ENCODE measurements around the gene PLCD3.

Gene PLCD3

GRCh38 chr17:45172541-45173286, 40.4 kb upstream of the PLCD3 start:
- Histone ChIP-seq H3K27ac (ENCODE audit: low read depth, low read length) (no peak overlapping the region), H3K27me3 (ENCODE audit: low read length) (no peaks in the 10 kb centered on the region), H3F3A (ENCODE audit: insufficient read depth) (no peaks in the 10 kb centered on the region), H3K9me3 (ENCODE audit: insufficient read depth, low read length) (no peaks in the 10 kb centered on the region), H3K9me2 (replicated peaks; ENCODE audit: insufficient read depth, low read length) (no peaks in the 10 kb centered on the region), H4K20me1 (ENCODE audit: low read depth, low read length) (no peaks in the 10 kb centered on the region), H3K36me3 (ENCODE audit: low read length) (no peaks in the 10 kb centered on the region), H3K4me3 (ENCODE audit: insufficient read depth, low read length, poor library complexity, severe bottlenecking) (no peak overlapping the region), H3K4me2 (ENCODE audit: low read depth, low read length, poor library complexity, severe bottlenecking) (peak overlapping the region; percentile 43), H3K9ac (ENCODE audit: low read length) (peak overlapping the region; percentile 22; the same call in 1 of the 2 replicates), H3K79me2 (ENCODE audit: insufficient read depth, low read length) (no peaks in the 10 kb centered on the region), H2AFZ (ENCODE audit: low read depth, low read length, severe bottlenecking) (peak overlapping the region; percentile 76)
- TF ChIP-seq CTCF (IDR thresholded peaks at IDR 0.05; ENCODE audit: insufficient read depth, low read length, poor library complexity, severe bottlenecking) (no peak), EZH2phosphoT487 (conservative IDR thresholded peaks at IDR 0.05; ENCODE audit: low read length) (no peak)

- Histone ChIP-seq H3K9me3 (ENCODE audit: insufficient read depth, low read length) (no peaks in the 10 kb centered on the region), H3K79me2 (ENCODE audit: insufficient read depth, low read length) (no peaks in the 10 kb centered on the region), H3K36me3 (ENCODE audit: low read length) (no peaks in the 10 kb centered on the region), H4K20me1 (ENCODE audit: low read depth, low read length) (no peaks in the 10 kb centered on the region), H3K4me2 (ENCODE audit: low read depth, low read length, poor library complexity, severe bottlenecking) (peak overlapping the region; percentile 43), H3K27ac (ENCODE audit: low read depth, low read length) (no peak overlapping the region), H3K27me3 (ENCODE audit: low read length) (no peaks in the 10 kb centered on the region), H3F3A (ENCODE audit: insufficient read depth) (no peaks in the 10 kb centered on the region), H2AFZ (ENCODE audit: low read depth, low read length, severe bottlenecking) (no peak overlapping the region), H3K4me3 (ENCODE audit: insufficient read depth, low read length, poor library complexity, severe bottlenecking) (no peak overlapping the region), H3K9ac (ENCODE audit: low read length) (no peak overlapping the region), H3K9me2 (replicated peaks; ENCODE audit: insufficient read depth, low read length) (no peaks in the 10 kb centered on the region)
- no peak for TF ChIP-seq EZH2phosphoT487 (conservative IDR thresholded peaks at IDR 0.05; ENCODE audit: low read length)
- no peak for TF ChIP-seq CTCF (IDR thresholded peaks at IDR 0.05; ENCODE audit: insufficient read depth, low read length, poor library complexity, severe bottlenecking)
These were observed 39.9 kb upstream of the PLCD3 start for GRCh38 chr17:45172232-45172540.

GRCh38 chr17:45171338-45172231, 39.3 kb upstream of the PLCD3 start:
- no peak for TF ChIP-seq EZH2phosphoT487 (conservative IDR thresholded peaks at IDR 0.05; ENCODE audit: low read length)
- TF ChIP-seq CTCF (IDR thresholded peaks at IDR 0.05; ENCODE audit: insufficient read depth, low read length, poor library complexity, severe bottlenecking): no peak
- H3F3A ChIP-seq (ENCODE audit: insufficient read depth): no peaks in the 10 kb centered on the region
- no peak overlapping the region for H2AFZ ChIP-seq (ENCODE audit: low read depth, low read length, severe bottlenecking)
- H3K79me2 ChIP-seq (ENCODE audit: insufficient read depth, low read length): no peaks in the 10 kb centered on the region
- no peaks in the 10 kb centered on the region for H3K9me3 ChIP-seq (ENCODE audit: insufficient read depth, low read length)
- no peak overlapping the region for H3K9ac ChIP-seq (ENCODE audit: low read length)
- no peak overlapping the region for H3K27ac ChIP-seq (ENCODE audit: low read depth, low read length)
- H4K20me1 ChIP-seq (ENCODE audit: low read depth, low read length): no peaks in the 10 kb centered on the region
- no peaks in the 10 kb centered on the region for H3K27me3 ChIP-seq (ENCODE audit: low read length)
- no peak overlapping the region for H3K4me2 ChIP-seq (ENCODE audit: low read depth, low read length, poor library complexity, severe bottlenecking)
- H3K4me3 ChIP-seq (ENCODE audit: insufficient read depth, low read length, poor library complexity, severe bottlenecking): no peak overlapping the region
- no peaks in the 10 kb centered on the region for H3K9me2 ChIP-seq (replicated peaks; ENCODE audit: insufficient read depth, low read length)
- no peaks in the 10 kb centered on the region for H3K36me3 ChIP-seq (ENCODE audit: low read length)

Measured in SU-DHL-6 (cell line).